NCI-H1048 (cell line): ENCODE results near the gene GALNT14.

Source experiments
- DNase-seq: peaks from one replicate; lab custom pipeline; 2025; lab: John Stamatoyannopoulos, UW

The GALNT14 gene

GRCh38 chr2:31088504-31089195, 49.6 kb downstream of the GALNT14 start:
- DNase-seq: no peak

GRCh38 chr2:31087491-31087890, 50.7 kb downstream of the GALNT14 start:
- DNase-seq: no peak

- no peak for DNase-seq
Observed at GRCh38 chr2:31086590-31086989, 51.6 kb downstream of the GALNT14 start.

GRCh38 chr2:31083234-31083993, 54.8 kb downstream of the GALNT14 start:
- DNase-seq: no peak

- no peak for DNase-seq
Observed at GRCh38 chr2:31082002-31082401, 56.2 kb downstream of the GALNT14 start.

- DNase-seq: no peak
Observed at GRCh38 chr2:31081492-31081891, 56.7 kb downstream of the GALNT14 start.

GRCh38 chr2:31080361-31080760, 57.9 kb downstream of the GALNT14 start:
- DNase-seq: no peak

GRCh38 chr2:31079665-31080064, 58.6 kb downstream of the GALNT14 start:
- DNase-seq: no peak

- DNase-seq: no peak
Observed at GRCh38 chr2:31078579-31079105, 59.6 kb downstream of the GALNT14 start.

GRCh38 chr2:31078011-31078410, 60.2 kb downstream of the GALNT14 start:
- no peak for DNase-seq

GRCh38 chr2:31075941-31076590, 62.2 kb downstream of the GALNT14 start:
- DNase-seq: no peak

- no peak for DNase-seq
Observed at GRCh38 chr2:31075431-31075830, 62.8 kb downstream of the GALNT14 start.

- no peak for DNase-seq
Observed at GRCh38 chr2:31071741-31072140, 66.5 kb downstream of the GALNT14 start.

GRCh38 chr2:31070339-31071125, 67.7 kb downstream of the GALNT14 start:
- no peak for DNase-seq

GRCh38 chr2:31069643-31070325, 68.5 kb downstream of the GALNT14 start:
- no peak for DNase-seq

- DNase-seq: no peak
Observed at GRCh38 chr2:31067259-31067658, 71.0 kb downstream of the GALNT14 start.

GRCh38 chr2:31066551-31066950, 71.7 kb downstream of the GALNT14 start:
- no peak for DNase-seq

GRCh38 chr2:31066086-31066485, 72.2 kb downstream of the GALNT14 start:
- no peak for DNase-seq

- no peak for DNase-seq
Observed at GRCh38 chr2:31065356-31065755, 72.9 kb downstream of the GALNT14 start.

GRCh38 chr2:31060397-31060796, 77.8 kb downstream of the GALNT14 start:
- DNase-seq: no peak
